Ammon's horn (tissue), 1 donor: ENCODE results near the gene ADAMTS9.
A peak's percentile ranks its signal among the peaks of the same experiment; 100 is the strongest.

ENCODE experiments used
- DNase-seq: peaks from one replicate; pipeline ENCODE4 v3.0.0-alpha.2; 2016; ENCODE audit warnings: low spot score

The ADAMTS9 gene

DNA sequence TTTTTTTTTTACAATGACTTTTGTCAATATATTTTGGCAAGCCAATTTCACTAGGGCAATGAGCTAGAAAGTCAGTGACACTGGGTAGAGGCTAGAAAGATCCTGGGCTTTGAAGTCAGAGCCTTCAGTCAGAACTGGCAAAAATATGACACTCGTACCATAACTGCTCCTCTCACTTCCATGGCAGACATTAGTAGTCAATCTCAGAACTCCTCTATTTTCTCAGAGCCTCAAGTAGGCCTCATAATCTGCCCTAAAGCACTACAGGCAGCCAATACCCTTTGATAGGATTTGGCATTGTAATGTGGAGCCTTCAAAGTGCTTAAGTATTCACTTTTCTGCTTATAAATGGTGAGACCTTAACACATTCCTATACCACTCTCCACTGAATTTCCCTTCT, 67.8 kb downstream of the ADAMTS9 start:
- DNase-seq: no peak

DNA sequence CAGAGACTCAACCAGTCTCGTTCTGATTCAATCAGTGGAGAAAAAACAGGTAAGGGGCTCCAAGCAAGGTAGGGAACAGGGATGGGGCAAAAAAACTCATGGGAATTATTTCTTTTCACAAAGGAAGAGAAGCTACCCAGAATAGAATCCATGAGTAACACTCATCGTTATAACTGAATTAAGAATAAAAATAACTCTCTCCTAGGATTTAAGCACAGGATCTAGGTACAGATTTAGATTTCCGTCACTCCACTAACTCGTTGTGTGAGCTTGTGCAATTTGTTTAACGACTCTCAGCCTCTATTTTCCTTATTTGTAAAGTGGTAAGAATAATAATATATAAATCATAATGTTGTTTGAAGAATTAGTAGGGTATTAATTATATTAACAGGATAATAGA, 68.6 kb downstream of the ADAMTS9 start:
- no peak for DNase-seq

DNA sequence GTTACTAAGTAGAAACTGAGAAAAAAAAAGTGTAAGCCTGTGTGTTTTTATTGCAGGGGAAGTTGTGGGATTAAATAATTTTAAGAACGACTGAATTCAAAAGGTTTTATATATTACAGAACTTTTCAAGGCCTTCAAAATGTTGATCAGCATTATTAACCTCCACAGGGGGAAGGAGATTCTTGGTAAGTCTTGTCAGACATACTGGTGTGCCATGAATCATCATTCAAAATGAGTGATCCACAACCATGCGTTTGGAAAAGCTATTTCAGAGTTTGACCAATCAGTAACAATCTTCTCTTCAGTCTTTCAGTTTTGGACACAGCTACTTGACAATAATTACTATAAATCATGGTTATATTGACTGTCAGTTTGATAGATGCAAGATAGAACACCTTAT, 70.2 kb downstream of the ADAMTS9 start:
- no peak for DNase-seq

DNA sequence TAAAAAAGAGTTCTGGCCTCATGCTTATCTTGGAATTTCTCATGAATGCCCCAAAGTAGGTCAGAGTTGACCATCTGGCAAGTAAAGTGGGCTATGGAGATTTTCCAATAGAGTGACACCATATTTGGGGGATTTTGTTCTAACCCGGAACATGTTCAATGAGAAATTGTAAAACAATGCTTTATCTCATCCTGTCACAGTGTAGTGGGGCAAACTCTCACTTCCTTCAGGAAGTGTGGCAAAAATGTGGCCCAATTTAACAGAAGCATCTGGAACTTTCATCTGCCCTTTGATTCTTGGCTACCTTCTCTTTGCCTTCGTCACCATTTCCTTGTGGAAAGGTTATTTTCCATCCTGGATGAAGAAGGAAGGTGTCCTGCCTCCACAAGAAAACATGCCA, 70.8 kb downstream of the ADAMTS9 start:
- DNase-seq: no peak

DNA sequence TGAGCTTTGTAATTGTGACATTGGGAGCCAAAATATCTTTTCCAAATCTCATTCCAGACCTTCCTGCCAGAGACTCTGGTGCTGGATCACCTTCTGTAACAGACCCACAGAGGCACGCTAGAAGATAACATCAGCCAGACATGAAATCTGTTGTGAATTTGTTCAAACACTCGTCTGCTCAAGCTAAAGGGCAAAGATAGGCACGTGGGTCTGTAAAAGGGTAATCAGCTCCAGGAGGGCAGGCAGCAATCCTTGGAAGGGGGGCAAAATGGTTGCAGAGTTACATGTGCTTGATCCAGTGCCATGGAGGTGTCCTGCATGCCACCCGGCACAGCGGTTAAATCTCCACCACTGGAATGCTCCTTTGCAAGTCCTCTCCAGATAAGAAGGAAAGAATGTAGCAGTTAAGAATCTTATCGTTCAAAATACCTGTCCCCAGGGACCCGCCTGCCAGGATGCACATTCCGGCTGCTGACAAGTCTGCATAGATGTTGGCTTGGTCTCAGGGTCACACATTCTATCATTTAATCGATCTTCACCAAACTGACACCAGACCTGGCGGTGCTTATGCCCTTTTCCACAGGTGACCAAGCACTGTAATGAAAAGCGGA, 74.8 kb downstream of the ADAMTS9 start:
- DNase-seq: no peak

DNA sequence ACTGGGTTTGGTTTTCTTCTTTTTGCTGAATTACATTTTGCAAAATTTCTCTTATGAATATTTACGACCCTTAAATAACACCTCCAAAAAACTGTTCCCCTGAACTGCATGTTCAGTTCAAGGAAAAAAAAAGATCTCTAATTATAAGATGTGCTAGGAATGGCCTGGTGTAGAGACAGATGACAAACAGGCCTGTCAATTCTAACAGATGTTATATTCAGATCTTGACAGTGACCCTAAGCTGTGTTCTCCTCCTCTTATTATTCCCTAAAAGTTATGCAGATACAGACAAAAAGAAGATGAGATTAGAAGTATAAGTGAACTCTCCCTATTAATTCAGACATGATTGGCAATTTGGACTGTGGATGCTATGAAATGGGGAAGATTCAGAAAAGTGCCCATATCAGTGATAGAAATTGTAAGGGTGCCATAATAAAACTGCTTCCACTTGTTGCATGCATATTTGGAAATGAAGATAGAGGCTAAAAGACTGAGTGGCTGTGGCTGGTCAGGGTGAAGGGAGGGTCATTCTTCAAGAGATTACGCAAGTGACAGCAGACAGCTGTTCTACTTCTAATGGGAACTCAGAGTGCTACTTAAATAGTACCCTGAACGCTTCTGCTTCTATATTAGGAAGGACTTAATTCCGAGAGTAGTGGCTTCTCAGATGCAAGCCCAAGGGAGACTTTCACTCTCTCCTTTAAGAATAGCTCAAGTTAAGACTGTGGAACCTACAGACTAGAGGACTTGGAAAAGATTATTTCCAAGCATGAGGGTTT, 75.5 kb downstream of the ADAMTS9 start:
- no peak for DNase-seq

DNA sequence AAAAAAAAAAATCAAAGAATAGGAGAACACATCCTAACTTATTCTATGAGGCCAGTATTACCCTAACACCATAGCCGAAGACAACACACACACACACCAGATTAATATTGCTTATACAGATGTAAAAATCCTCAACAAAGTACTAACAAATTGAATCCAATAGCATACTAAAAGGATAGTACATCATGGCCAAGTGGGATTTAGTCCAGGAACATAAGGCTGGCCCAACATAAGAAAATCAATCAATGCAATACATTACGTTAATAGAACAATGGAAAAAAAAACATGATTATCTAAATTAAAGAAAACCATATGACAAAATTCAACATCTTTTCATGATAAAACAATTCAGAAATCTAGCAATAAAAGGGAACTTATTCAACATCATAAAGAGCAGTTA, 79.1 kb downstream of the ADAMTS9 start:
- no peak for DNase-seq

DNA sequence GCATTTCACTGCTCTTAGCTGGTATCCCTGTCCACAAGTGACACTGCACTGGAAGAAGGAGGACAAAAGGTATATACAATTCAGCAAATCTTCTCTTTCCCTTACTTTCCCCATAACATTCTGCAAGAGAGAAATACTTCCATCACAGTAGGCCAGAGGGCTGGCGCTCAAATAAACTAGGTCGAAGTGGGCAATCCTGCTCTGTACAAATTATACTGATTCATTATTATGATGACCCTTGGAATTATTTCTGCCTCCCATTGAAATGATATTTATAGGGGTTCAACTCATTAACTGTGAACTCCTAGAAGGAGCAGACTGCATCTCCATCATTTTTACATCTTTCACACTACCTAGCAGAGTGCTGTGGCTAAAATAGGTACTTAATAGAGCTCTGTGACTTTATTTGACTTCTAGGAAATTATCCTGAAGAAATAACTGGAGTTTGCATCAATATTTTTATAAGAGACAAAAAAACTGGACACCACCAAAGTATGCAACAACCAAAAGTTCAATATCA, 80.7 kb downstream of the ADAMTS9 start:
- DNase-seq: no peak

DNA sequence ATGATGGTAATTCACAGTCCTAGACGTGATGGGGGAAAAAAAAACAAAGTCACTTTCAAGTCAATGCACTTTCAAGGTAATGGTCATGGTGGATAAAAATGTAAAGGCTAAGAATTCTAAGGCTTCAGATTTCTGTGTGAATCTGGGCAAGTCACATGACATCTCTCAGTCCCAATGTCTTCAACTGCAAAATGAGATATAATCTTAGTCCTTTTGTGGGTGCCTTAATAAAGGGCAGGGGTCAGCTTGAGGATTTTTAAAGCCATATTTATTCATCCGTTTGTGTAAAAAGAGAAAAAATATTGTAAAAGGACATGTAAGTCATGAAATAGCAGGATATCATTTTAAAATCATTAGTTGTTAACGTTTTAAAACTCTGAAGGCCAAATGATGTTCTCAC, 83.5 kb downstream of the ADAMTS9 start:
- DNase-seq: no peak

DNA sequence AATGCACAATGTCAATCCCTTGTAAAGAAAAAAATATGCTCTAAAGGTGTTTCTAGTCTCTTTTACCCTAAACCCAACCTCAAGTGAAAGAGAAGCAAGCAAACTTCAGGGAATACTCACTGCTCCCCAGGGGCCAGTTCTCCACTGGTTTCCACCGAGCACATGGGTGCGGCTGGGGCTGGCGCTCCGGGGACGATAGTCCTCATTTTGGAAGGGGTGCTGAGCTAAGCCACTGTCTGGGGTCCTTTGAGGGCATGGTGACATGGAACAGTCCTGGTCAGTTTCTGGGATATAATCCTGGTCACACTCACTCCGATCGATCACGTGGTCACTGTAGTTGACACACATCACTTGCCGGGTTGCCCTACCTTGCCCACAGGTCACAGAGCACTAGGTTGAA, 86.0 kb downstream of the ADAMTS9 start:
- DNase-seq: no peak

DNA sequence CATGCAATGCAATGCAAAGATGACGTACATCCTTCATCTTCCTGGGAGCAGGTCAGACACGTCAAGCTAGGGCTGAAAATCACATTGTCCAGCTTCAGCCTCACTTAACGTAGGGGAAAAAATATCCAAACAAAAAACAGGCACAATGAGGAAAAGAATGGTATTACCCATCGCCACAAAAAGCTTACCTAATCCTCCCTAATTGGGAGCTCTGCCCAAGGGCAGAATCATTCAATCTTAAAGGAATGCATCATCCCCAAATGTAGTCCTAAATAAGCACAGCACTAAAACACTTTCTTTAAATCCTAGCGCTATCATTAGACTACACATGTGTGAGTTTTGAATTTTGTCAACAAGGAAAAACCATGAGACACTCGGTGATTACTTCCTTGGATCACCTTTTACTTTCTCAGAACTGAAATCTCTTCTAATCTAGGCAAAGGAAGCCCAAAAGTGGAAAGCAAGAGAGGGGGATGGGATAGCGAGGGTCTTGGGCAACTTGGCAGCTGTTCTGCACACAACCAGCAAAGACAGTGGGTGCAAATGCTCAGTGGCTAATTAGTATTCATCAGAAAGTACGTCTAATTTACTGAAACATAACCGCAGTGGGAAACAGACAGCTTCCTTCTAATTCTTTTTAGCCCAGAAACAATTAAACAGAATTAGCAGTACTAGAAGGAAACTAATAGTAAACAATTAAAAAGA, 87.4 kb downstream of the ADAMTS9 start:
- DNase-seq: no peak

DNA sequence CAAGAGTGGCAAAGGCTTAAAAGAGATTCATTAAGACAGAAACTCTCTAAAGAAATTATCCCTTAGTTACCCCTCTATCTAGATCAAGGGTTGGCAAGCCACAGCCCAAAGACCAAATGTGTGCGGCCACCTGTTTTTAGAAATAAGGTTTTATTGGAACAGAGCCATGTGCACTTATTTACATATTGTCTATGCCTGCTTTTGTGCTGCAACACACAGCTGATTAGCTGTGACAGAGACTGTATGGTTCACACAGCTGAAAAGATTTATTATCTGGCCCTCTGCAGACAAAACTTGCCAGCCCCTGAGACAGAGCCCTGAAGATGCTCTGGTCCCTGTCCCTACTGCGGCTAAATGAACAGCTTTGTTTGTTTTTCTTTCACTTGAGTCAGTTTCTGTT, 88.1 kb downstream of the ADAMTS9 start:
- no peak for DNase-seq

DNA sequence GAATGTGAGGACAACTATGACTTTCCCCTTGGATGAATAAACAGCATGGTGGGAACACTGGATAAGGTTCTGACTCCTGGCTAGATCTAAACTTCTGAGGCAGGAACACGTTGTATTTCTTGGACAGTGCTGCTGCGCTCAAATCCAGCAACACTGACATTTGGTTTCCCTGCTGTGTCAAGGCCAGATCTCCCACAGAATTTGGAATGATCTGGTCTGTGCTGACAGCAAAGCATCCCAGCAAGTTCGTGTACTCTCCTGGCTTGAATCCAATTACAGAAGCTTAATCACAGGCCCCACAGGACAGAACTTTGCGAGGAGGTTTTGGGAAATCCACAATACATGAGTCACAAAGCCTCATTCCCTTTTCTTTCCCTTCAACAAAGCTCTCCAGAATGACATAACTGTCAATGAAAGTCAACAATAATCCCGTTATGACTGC, 92.5 kb downstream of the ADAMTS9 start:
- peak; percentile 33 for DNase-seq

DNA sequence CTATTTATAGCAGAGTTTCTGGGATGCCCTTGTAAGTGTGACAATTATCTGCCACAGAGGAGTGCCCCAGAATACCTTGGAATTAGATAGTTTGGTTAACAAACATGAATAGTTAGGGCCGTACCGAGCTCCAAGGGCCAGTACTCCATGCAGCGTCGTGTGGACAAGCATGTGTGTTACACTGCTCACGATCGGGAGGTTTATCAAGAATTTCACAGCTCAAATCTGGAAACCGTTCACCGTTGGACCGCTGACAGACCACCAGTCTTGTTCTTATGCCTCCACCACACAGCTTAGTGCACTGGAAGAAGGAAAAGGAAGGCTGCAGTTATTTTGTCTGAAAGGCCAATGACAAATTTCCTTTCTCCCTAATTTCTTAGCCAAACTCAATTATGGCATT, 93.7 kb downstream of the ADAMTS9 start:
- DNase-seq: no peak

DNA sequence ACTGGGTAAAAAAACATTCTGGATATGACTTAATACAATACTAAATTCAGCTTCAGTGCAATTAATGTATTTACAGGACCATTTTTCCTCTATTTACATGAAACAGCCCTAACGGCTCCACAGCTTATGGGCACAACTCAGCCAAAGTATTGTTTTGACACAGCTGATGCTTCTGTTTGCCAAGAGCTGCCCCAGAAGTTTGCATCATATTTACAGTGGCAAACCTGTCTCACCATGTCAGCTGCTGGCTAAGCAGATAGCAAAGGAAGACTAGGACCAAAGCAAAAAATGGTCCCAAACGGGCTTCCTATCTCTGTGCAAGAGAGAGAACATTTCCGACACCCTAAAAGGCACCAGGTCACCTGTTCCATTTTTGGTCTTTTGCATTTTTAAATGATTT, 94.5 kb downstream of the ADAMTS9 start:
- DNase-seq: no peak

DNA sequence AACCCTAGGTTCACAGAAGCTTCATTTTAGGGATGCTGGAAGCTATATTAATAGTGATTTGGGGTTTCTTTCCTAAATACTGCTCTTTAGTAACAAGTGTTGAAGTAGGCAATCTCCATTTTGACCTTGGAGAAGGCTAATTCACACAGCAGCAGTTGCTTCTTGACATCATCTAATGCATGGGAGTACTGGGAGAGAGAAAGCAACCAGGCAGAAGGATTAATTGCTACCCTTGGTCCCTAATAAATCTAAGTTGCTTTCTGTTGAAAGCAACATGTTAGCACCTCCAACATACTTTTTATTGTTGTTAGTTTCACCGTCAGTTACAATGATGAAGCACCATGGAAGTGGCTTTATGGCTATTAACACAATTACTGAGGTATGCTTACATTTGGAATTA, 96.2 kb downstream of the ADAMTS9 start:
- DNase-seq: no peak

DNA sequence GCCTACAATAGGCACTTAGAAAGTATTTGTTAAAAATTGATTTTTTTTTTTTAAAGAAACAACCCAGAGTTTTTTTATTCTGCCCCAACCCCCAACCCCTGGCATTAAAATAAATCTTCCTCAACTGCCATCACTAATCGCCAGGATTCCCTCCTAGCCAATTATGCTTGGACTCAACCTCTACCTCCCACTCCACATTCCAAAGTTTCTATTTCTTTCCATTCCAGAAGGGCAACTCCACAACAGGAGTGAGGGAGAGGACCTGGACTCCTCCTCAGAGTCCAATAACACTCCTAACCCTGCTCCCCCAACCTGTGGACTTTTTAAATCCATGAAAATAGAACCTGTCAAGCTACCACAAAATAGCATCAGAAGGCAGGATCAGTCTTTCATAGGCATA, 99.4 kb downstream of the ADAMTS9 start:
- no peak for DNase-seq

DNA sequence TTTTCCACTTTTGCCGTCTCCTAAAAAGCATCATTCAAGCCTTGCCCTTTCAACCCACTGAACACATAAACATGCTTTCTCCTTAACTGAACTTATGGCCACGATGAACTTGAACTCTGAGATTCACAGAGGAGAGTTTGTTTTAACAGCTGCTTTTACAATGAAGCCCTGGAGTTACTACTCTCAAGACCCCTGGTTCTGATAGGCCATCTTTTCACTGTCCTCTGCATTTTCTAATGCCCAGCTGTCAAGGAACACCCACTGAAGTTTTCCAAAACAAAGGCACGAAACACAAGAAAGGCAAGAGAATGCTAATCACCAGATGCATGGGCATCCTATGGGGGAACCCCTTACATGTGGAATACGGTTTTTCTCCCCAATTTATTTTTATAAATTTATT, 100.8 kb downstream of the ADAMTS9 start:
- no peak for DNase-seq

DNA sequence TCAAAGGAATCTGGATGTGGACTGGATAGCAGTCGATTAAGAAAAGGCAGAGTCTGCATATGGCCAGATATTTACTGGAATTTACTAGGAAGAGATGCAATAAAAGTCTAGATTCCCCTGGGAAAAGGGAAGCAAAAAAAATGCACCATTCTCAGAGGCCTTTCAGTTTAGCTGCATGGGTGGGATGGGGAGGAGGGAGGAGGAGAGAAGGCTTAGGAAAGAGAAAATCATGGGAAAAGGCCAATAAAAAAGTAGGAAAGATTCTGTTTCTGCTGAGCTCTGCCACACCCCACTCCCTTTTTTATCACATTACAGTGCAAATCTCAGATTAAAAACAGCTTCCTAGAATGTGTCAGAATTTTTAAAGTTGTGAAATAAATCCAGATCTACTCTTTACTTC, 103.6 kb downstream of the ADAMTS9 start:
- no peak for DNase-seq

DNA sequence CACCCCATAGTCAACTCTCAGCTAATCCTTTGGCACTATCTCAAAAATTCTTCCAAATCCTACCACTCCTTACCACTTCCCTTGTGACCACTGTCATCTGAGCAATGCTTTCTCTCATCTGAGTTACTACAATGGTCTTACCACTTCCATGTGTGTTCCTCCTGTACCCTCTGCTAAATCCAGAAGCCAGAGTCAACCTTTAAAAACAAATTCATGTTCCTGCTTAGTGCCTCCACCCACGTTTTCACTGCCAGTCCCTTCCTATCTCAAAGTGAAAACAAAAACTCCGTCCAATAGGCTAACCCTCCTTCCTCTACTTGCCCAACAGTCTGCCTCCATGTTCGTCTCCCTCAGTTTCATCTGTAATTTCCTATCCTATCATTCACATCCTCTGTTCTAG, 109.0 kb downstream of the ADAMTS9 start:
- no peak for DNase-seq

DNA sequence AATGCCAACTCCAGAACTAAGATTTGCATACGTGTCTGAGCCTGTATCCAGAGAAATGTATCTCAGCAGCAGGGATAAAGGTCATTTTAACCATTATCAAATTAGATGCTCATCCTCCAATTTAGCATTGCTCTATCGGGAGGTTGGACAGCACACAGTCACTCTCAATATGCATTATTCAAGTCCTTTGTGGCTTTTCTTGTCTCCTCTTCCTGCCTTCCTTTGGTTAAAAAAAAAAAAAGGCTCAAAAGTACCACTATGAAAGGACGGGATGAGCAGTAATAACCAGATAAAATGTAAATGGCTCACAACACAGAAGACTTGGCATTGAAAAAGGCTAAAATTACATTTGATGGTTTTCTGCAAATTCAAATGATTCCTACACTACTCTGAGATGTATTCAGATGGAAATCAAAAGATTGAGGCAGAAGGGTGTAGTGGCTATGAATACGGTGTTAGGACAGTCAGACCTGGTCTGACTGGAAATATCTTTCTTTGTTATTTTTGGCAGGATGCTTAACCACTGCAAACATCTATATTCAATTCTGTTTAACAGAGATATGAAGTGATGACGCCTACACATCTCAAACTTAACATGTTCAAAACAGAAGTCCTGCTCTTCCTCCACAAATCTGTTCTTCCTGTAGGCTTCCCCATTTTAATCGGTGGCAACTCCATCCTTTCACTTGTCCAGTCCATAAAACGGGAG, 109.6 kb downstream of the ADAMTS9 start:
- DNase-seq: no peak

DNA sequence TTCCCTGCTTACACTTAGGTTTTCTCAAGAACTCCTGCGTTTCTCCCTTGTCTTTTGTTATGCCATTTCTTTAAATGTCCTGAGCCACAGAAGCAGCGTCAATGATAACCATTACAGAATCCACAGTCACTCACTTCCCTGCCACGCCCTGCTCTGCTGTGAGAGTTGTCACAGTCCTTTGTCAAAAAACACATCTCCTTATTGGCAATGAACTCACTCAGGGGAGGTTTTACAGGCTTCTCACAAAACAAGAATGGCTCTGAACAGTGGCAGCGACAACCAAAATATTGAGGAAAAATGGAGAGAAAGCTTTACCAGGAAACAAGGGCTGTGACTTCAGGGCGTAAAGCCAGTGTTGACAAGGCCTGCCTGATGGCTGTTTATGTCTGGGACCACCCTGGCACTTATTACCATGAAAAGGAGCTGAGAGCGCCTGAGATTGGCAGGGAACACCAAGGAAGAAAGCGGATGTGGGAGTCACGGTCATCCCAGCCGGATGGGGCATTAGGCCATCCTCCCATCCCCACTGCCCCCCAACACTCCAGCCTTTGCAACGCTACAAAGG, 111.5 kb downstream of the ADAMTS9 start:
- no peak for DNase-seq
